K562 (cell line): Measurements from ENCODE around the gene SVBP. TPM values are rescaled to one million over a fixed set of nuclear protein-coding genes. Genes with fewer than 3 reads are reported as not detected.

ENCODE experiments used
- ADNP ChIP-seq: fragments of 200-800 bp; sonication (Bioruptor generic); IDR thresholded peaks from 2 replicates; pipeline ENCODE4 v1.6.1; 2016; ENCODE audit warnings: missing genetic modification characterization, missing compliant biosample characterization
- ARID1B ChIP-seq: fragments of 450-650 bp; IDR thresholded peaks from 2 replicates; pipeline ENCODE4 v1.6.1; 2016; ENCODE audit warnings: antibody characterized with exemption, mild to moderate bottlenecking, inconsistent platforms
- CCAR2 ChIP-seq: fragments of 200-400 bp; formaldehyde crosslinking; IDR thresholded peaks from 2 replicates; pipeline ENCODE4 v1.6.1; 2017; ENCODE audit warnings: mild to moderate bottlenecking, low read depth, low read length
- CREB1 ChIP-seq, 2 experiments: sonication (generic) in 1 of 2; formaldehyde crosslinking in 1 of 2; IDR thresholded peaks; 2 replicates each; pipeline versions ENCODE4 v1.6.1 to v1.8.0; 2012 to 2022; ENCODE audit warnings: inconsistent platforms in 1 of 2, mild to moderate bottlenecking in 1 of 2, missing genetic modification reagents in 1 of 2, moderate library complexity in 1 of 2
- EGR1 ChIP-seq: fragments of 450-650 bp; conservative IDR thresholded peaks from 2 replicates; pipeline ENCODE4 v1.6.1; 2017; ENCODE audit warnings: mild to moderate bottlenecking
- FOXJ2 ChIP-seq: fragments of 200-800 bp; sonication (Bioruptor generic); IDR thresholded peaks from 2 replicates; pipeline ENCODE4 v1.6.1; 2016; ENCODE audit warnings: missing genetic modification characterization, missing compliant biosample characterization
- HLTF ChIP-seq: fragments of 450-650 bp; IDR thresholded peaks from 2 replicates; pipeline ENCODE4 v1.6.1; 2016
- KAT8 ChIP-seq: fragments of 450-650 bp; IDR thresholded peaks from 2 replicates; pipeline ENCODE4 v1.6.1; 2016; ENCODE audit warnings: low read depth, mild to moderate bottlenecking
- MAZ ChIP-seq, 2 experiments: fragments of 450-650 bp in 1 of 2; sonication (generic) in 1 of 2; formaldehyde crosslinking; IDR thresholded peaks in 1 of 2; conservative IDR thresholded peaks in 1 of 2; 2 replicates each; pipeline versions ENCODE4 v1.4.0 to v1.5.0; 2020; ENCODE audit warnings: mild to moderate bottlenecking in 1 of 2, missing genetic modification reagents in 1 of 2
- MTA2 ChIP-seq: fragments of 450-650 bp; IDR thresholded peaks from 2 replicates; pipeline ENCODE4 v1.6.1; 2016; ENCODE audit warnings: low read depth
- MXI1 ChIP-seq: IDR thresholded peaks from 2 replicates; pipeline ENCODE4 v1.6.1; 2011; ENCODE audit warnings: low read depth, mild to moderate bottlenecking, improper control_type of control experiment, low read length
- NR2F6 ChIP-seq: fragments of 450-650 bp; formaldehyde crosslinking; IDR thresholded peaks from 2 replicates; pipeline ENCODE4 v1.4.0; 2020; ENCODE audit warnings: mild to moderate bottlenecking
- NR4A1 ChIP-seq, 2 experiments: fragments of 250-450 bp in 1 of 2; fragments of 450-650 bp in 1 of 2; sonication (Bioruptor Pico) in 1 of 2; IDR thresholded peaks; 2 replicates each; pipeline versions ENCODE4 v1.4.0 to v1.6.1; 2016 to 2020; ENCODE audit warnings: mild to moderate bottlenecking in 2 of 2, missing compliant biosample characterization in 1 of 2, missing genetic modification characterization in 1 of 2, moderate library complexity in 1 of 2
- PML ChIP-seq: IDR thresholded peaks from 2 replicates; pipeline ENCODE4 v1.6.1; 2012; ENCODE audit warnings: low read length, inconsistent platforms
- POLR3A ChIP-seq: IDR thresholded peaks from 2 replicates; pipeline ENCODE4 v1.6.1; 2011; ENCODE audit warnings: borderline replicate concordance, mild to moderate bottlenecking, moderate library complexity; ENCODE audit not compliant: insufficient read length, insufficient read depth; ENCODE audit errors: extremely low read depth
- PTBP1 ChIP-seq: fragments of 200-400 bp; formaldehyde crosslinking; IDR thresholded peaks from 2 replicates; pipeline ENCODE4 v1.6.1; 2017; ENCODE audit warnings: low read depth, low read length
- SNRNP70 ChIP-seq: fragments of 200-400 bp; formaldehyde crosslinking; optimal IDR thresholded peaks from 2 replicates; pipeline ENCODE3; 2017; ENCODE audit warnings: low read depth, low read length
- SP1 ChIP-seq: sonication (generic); formaldehyde crosslinking; IDR thresholded peaks from 2 replicates; pipeline ENCODE4 v1.8.1; 2022; ENCODE audit warnings: mild to moderate bottlenecking, missing genetic modification reagents
- STAT5A ChIP-seq: IDR thresholded peaks from 2 replicates; pipeline ENCODE4 v1.6.1; 2012; ENCODE audit warnings: low read length, inconsistent platforms, borderline replicate concordance
- WHSC1 ChIP-seq: IDR thresholded peaks from one replicate; pipeline ENCODE4 v1.6.1; 2012; ENCODE audit warnings: low read length, control low read depth, inconsistent platforms
- ZFX ChIP-seq: sonication (generic); formaldehyde crosslinking; IDR thresholded peaks from 2 replicates; pipeline ENCODE4 v1.8.0; 2022; ENCODE audit warnings: mild to moderate bottlenecking, missing genetic modification reagents, moderate library complexity
- ZNF124 ChIP-seq: sonication (generic); formaldehyde crosslinking; IDR thresholded peaks from 2 replicates; pipeline ENCODE4 v1.8.1; 2022; ENCODE audit warnings: missing genetic modification reagents
- ZNF239 ChIP-seq: fragments of 250-450 bp; sonication (Bioruptor Pico); IDR thresholded peaks from 2 replicates; pipeline ENCODE4 v1.4.0; 2020; ENCODE audit warnings: mild to moderate bottlenecking
- ZNF384 ChIP-seq: IDR thresholded peaks from 2 replicates; pipeline ENCODE4 v1.6.1; 2012; ENCODE audit warnings: low read depth, low read length, improper control_type of control experiment
- ZNF445 ChIP-seq: fragments of 250-450 bp; sonication (Bioruptor Pico); IDR thresholded peaks from 2 replicates; pipeline ENCODE4 v1.4.0; 2020; ENCODE audit warnings: low read depth, mild to moderate bottlenecking, moderate library complexity
- ZNF780A ChIP-seq: fragments of 250-450 bp; sonication (Bioruptor Pico); IDR thresholded peaks from 2 replicates; pipeline ENCODE4 v1.5.0; 2021; ENCODE audit warnings: mild to moderate bottlenecking
- ZZZ3 ChIP-seq: fragments of 450-650 bp; IDR thresholded peaks from 2 replicates; pipeline ENCODE4 v1.6.1; 2016; ENCODE audit warnings: antibody characterized with exemption, mild to moderate bottlenecking, moderate library complexity
- polyA plus RNA-seq, 8 experiments: library from polyadenylated mRNA; depleted of rRNA in 4 of 8; stranded (reverse) in 5 of 8; unstranded in 3 of 8; fragments of >200 nt; fragmentation: Nextera tagmentation in 2 of 8; fragmentation: Illumina TruSeq in 1 of 8; extraction: Ambion mirVana in 2 of 8; extraction: Trizol in 1 of 8; gene quantifications; 2 replicates each; pipeline versions ENCODE4 v1.2.1 to v1.2.3, GENCODE V29; 2011 to 2014; ENCODE audit warnings: inconsistent platforms in 1 of 8, missing spikeins in 1 of 8
- total RNA-seq, 7 experiments: library from RNA; depleted of rRNA in 6 of 7; stranded (reverse); fragments of >200 nt in 6 of 7; fragmentation: Illumina TruSeq in 2 of 7; extraction: Trizol in 2 of 7; gene quantifications; 2 replicates each; pipeline versions ENCODE4 v1.2.1 to v1.2.3, GENCODE V29; 2011 to 2021; ENCODE audit warnings: low replicate concordance in 1 of 7
- TF ChIP-seq, protein P1 (sequence below): fragments of 450-650 bp; formaldehyde crosslinking; IDR thresholded peaks from 2 replicates; pipeline ENCODE4 v1.4.0; 2020; ENCODE audit warnings: mild to moderate bottlenecking, moderate library complexity

The SVBP gene
- total and polyA plus RNA-seq, 9 of the 15 experiments (the other 6 are each of a cell fraction or from before 2014, with no cell fraction given): 31.7 to 49.7 (median 40.0) TPM

- TF ChIP-seq NR4A1 (CRISPR knock-in tag; IDR thresholded peaks at IDR 0.05) (no peak; the same call in 1 of the 2 replicates), NR4A1 (tag; IDR thresholded peaks at IDR 0.05) (no peak), POLR3A (no peak), KAT8 (no peak), ZZZ3 (no peak), MXI1 (no peak; the same call in 1 of the 2 replicates), CCAR2 (no peak), ZNF239 (CRISPR knock-in tag) (no peak), SNRNP70 (no peak), NR2F6 (CRISPR knock-in tag) (no peak), MTA2 (no peak), PTBP1 (no peak), STAT5A (no peak), CREB1 (IDR thresholded peaks at IDR 0.05) (0 out of 2 replicates have a peak, but pooled peaks have one; percentile 47), CREB1 (CRISPR knock-in tag; IDR thresholded peaks at IDR 0.05) (peak; percentile 82), HLTF (no peak; the same call in 1 of the 2 replicates), WHSC1 (no peak), FOXJ2 (tag) (no peak), ARID1B (no peak), ZNF780A (CRISPR knock-in tag) (no peak), ZNF124 (CRISPR knock-in tag) (peak; percentile 38; the same call in 1 of the 2 replicates), ZNF384 (no peak), EGR1 (peak; percentile 94), SP1 (CRISPR knock-in tag) (peak; percentile 93), MAZ (CRISPR knock-in tag; conservative IDR thresholded peaks at IDR 0.05 in 1 of 2, IDR thresholded peaks at IDR 0.05 in 1 of 2) (peak; percentile 63 to 84), PML (peak; percentile 87), ZNF445 (CRISPR knock-in tag) (no peak), ADNP (tag) (no peak), ZFX (CRISPR knock-in tag) (peak; percentile 93)
- TF ChIP-seq, protein P1, sequence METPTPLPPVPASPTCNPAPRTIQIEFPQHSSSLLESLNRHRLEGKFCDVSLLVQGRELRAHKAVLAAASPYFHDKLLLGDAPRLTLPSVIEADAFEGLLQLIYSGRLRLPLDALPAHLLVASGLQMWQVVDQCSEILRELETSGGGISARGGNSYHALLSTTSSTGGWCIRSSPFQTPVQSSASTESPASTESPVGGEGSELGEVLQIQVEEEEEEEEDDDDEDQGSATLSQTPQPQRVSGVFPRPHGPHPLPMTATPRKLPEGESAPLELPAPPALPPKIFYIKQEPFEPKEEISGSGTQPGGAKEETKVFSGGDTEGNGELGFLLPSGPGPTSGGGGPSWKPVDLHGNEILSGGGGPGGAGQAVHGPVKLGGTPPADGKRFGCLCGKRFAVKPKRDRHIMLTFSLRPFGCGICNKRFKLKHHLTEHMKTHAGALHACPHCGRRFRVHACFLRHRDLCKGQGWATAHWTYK (CRISPR knock-in tag): peak; percentile 80; the same call in 1 of the 2 replicates
Observed at GRCh38 chr1:42766741-42767509, 50.3 kb downstream of the SVBP start, which contains the start of the genes C1orf50 and P3H1 (continued).
